ENCODE measurements around the gene ECT2L. TPM values are rescaled to one million over a fixed set of nuclear protein-coding genes. Genes with fewer than 3 reads are reported as not detected.

Gene ECT2L
- total and polyA plus RNA-seq, 2 of the 4 experiments (the other 2 are of a cell fraction) = not detected

Other genes starting within 250 kb of the ECT2L start
- gene CCDC28A, start 22.3 kb upstream of the ECT2L start, total RNA-seq (2012; rRNA removed) = 6.8 and 8.9 TPM in 2 replicates
- gene CCDC28A, start 22.3 kb upstream of the ECT2L start, polyA plus RNA-seq (2012; rRNA removed) = 6.4 and 8.0 TPM in 2 replicates
- 21.1 and 21.9 TPM in 2 replicates for gene REPS1, start 192.2 kb downstream of the ECT2L start, total RNA-seq (2012; rRNA removed)
- gene REPS1, start 192.2 kb downstream of the ECT2L start, polyA plus RNA-seq (2012; rRNA removed) = 24.2 and 26.3 TPM in 2 replicates
- 16.0 and 42.8 TPM in 2 replicates for gene ABRACL, start 232.7 kb downstream of the ECT2L start, total RNA-seq (2012; rRNA removed)
- gene ABRACL, start 232.7 kb downstream of the ECT2L start, polyA plus RNA-seq (2012; rRNA removed) = 27.5 and 27.9 TPM in 2 replicates